ENCODE measurements around the gene EDDM13.
"Not testable (repeated sequence)": the region's sequence is repeated elsewhere in the genome, so short reads cannot be mapped to it uniquely, and the experiment has no call there.

Gene EDDM13

DNA sequence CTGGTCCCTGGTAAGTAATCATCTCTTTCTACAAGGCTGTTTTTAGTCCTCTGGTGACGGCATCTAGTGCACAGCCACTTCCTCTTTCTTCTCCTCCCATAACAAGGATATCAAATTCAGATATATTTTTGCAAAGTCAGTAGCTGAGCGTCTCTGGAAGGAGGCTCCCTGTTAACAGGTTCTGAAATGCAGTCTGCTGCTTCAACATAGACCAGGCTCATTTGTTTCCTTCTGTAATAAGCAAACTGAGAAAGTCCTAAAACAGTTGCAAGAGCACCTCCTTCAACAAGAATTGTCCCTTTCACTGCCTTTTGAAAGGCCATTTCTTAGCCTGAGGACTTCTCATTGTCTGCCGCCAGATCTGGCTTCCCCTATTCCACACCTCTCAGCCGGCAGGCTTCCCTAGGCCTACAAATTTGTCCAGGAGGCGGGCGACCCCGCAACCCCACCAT is 49.5 kb downstream of the EDDM13 start:
- DNase-seq = no peak

DNA sequence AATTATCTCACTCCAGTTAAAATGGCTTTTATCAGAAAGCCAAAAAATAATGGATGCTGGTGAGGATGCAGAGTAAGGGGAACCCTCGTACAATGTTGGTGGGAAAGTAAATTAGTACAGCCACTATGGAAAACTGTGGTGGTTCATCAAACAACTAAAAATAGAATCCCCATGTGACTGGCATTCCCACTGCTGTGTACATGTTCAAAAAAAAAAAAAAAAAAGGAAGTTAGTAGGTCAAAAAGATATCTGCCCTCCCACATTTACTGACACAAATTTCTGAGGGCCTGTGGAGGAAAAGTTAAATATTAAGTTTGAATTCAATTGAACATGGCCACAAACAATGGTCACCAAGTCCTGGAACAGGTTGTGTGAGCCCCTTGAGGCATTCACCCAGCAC is 51.9 kb downstream of the EDDM13 start:
- DNase-seq = no peak

DNA sequence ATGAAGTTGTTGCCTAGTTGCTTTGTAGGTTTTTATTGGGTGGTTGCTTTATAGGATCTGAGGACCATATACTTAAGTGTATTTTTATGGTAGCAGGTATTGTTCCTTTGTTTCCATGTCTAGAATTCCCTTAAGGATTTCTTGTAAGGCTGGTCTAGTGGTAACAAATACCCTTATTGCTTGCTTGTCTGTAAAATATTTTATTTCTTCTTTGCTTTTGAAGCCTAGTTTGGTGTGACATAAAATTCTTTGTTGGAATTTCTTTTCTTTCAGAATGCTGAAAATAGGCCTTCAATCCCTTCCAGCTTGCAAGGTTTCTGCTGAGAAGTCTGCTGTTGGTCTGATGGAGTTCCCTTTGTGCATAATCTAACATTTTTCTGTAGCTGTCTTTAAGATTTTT is 60.1 kb downstream of the EDDM13 start:
- no peak for DNase-seq

DNA sequence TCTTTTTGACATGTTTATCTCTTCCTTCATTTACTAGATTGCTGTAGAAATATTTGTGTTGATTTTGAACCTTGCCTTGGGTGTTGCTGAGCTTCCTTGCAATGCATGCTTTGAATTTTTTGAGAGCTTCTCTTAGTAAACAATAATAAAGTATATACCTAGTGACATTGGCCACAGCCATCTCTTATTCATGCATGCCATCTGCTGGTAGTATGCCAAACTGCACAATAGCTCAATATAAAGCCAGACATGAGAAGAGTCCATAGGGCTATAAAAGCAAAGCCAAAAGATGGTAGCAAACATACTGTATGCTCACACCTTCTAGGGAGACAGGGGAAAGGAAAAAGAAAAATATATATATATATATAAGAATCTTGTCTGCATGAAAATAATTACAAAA is 61.0 kb downstream of the EDDM13 start:
- DNase-seq = peak; percentile 11 to 42

DNA sequence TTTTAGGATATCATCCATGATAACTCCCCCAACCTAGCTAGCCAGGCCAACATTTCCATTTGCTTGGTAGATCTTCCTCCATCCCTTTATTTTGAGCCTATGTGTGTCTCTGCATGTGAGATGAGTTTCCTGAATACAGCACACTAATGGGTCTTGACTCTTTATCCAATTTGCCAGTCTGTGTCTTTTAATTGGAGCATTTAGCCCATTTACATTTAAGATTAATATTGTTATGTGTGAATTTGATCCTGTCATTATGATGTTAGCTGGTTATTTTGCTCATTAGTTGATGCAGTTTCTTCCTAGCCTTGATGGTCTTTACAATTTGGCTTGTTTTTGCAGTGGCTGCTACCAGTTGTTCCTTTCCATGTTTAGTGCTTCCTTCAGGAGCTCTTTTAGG is 62.8 kb downstream of the EDDM13 start:
- DNase-seq = not testable (repeated sequence)

DNA sequence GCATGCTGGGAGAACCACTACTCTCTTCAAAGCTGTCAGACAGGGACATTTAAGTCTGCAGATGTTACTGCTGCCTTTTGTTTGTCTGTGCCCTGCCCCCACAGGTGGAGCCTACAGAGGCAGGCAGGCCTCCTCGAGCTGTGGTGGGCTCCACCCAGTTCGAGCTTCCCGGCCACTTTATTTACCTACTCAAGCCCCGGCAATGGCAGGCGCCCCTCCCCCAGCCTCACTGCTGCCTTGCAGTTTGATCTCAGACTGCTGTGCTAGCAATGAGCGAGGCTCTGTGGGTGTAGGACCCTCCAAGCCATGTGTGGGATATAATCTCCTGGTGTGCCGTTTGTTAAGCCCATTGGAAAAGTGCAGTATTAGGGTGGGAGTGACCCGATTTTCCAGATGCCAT is 64.5 kb downstream of the EDDM13 start:
- DNase-seq = not testable (repeated sequence)

DNA sequence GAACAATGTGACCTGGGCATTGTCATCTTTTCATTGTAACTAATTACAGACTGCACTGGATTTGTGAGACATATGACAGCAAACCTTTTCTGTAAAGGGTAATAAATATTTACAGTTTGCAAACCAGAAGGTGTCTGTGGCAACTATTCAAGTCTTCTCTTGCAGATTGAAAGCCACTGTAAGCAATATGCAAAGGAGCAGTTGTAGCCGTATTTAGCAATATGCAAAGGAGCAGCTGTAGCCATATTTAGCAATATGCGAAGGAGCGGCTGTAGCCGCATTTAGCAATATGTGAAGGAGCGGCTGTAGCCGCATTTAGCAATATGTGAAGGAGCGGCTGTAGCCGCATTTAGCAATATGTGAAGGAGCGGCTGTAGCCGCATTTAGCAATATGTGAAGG is 66.5 kb downstream of the EDDM13 start:
- not testable (repeated sequence) for DNase-seq

DNA sequence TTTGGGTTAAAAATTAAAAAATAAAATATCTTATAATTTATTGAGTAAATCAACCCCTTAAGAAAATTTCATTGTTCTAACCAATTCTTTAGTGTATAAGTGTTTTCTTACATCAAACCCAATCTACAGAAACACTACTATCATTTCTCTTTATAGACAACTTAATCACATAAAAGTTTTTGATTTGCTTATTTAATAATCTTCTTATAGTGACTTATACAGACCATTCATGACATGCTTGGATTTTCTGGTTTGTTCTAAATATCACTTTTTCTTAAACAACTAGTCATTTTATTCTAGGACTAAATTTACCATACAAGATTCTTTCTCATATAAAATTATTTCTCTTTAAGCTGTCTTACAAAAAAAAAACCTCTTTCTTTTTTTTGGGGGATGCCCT is 69.4 kb downstream of the EDDM13 start:
- DNase-seq = no peak

DNA sequence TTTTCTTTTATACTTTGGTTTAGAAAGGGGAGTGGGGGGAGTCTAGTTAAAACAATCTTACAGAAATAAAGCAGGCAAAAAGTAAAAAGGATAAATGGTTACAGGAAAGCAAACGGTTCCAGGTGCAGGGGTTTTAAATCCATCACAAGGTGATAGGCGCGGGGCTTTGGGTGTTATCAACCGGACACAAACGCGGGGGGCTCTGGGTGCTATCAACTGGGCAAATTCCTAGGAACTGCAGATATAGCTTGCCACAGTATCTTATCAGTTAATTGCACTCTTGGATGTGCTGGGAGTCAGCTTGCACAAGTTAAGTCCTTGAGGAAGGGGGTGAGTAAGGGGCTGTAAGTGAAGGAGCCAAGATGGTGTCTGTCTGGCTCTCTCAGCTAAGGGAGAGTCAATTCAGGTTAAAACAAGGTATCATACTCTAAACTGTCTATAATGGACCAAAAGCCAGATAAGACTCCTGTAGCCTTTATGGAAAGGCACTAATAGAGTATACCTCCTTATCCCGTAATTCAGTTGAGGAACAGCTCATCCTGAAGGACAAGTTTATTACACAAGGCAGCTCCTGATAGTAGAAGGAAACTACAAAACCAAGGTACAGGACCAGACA is 74.7 kb downstream of the EDDM13 start:
- no peak for DNase-seq

DNA sequence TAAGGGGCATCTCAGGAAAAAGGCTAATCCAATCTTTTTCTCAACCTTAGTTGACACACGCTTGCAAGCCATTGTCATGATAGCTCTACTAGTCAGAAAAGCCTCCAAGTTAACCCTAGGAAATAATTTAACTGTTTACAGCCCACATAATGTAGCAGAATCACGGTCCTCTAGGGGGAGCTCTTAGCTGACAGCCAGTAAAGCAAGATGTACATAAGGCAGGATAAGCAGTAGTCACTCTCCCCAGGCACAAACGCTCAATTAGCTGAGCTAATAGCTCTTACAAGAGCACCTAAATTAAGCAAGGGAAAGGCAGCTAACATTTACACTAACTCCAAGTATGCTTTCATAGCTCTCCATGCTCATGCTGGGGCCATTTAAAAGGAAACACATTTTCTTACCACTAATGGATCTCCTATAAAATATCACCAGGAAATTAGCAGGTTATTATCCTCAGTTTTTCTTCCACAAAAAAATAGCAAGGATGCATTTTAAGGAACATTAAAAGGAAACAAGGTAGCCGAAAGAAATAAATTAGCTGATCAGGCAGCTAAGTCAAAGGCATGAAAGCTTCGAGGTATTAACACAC is 75.8 kb downstream of the EDDM13 start:
- peak; percentile 13 to 18 for DNase-seq

DNA sequence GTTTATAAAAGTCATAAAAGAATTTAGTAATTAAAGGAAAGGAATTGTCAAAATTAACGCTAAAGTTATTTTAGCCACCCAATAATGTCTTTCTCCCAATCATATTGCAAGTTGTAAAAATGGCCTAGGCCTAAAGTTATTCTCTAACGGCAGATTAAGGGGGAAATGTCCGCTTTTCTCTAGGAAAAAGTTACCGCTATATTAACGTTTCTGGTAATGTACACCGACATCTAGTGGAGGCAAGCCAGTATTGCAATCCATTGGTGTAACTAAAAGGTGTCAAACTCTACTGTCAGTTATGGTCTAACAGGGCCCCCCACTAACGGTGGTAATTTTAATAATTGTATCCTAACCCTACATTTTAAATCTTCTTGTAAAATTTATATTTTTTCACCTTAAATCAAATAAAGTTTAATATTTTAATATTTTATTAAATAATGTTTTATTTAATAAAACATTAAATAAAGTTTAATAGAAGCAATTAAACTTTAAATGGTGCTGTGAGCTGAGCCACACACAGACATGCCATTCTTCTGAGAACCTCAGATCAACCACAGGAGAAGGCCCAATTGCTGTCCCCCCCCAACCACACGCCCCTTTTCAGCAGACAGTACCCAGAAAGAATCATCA is 78.0 kb downstream of the EDDM13 start:
- DNase-seq = peak; percentile 34 to 52

DNA sequence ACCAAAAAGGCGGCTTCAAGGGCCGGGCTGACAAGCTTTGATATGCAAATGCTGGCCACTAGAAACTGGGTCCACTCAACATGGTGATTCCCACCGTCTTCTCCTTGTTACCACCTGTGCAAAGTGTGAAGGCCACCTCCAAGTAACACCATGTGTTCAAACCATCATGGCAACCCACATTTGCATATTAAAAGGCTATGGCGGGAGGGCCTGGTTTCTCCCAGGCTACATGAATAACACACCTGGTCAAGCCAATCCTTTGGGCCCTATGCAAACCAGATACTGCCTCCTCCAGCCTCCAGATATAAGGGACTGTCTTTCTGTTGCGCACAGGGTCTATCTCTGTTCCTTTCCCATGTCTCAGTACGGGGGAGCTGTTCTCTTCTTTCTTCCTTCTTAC is 78.7 kb downstream of the EDDM13 start:
- DNase-seq = no peak

DNA sequence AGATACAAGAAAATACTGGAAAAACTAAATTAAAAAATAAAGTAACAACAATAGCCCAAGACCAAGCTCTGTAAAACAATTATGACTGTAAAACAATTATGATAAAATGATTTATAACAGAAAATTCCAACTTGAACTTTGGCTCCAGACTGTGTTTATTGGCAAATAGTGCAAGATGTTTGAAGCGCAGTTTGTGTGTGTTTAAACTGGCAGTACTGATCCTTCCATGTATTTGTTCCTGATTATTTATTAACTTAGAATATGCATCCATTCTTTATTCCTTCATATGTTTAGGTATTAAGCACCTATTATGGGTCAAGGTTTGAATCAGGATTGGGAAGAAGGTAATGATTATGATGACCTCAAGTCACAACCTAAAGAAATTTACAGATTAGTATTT is 83.0 kb downstream of the EDDM13 start:
- DNase-seq = no peak

DNA sequence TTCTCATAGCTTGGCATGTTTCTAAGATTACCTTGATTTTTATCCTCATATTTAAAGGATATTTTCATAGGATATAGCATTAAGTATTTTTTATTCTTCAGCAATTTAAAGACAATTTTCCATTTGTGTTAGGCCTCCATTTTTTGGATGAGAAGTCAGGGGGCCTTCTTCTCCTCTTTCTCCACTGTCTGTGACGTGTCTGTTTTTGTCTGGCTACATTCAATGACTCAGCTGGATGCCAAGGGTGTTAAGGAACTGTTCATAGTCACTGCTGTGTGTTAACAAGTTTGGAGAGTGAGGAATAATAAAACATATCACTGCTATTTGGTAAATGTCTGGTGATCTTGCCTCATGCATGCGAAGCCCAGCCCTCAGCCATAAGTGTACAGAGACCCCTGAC is 84.4 kb downstream of the EDDM13 start:
- no peak for DNase-seq

Data from stimulated activated CD4-positive, alpha-beta T cell treated with anti-CD3 and anti-CD28 coated beads, Interleukin-2, amount 100 ng/mL, for 48 hours (primary cell).